ENCODE data around the gene TMEM156.
A peak's percentile ranks its signal among the peaks of the same experiment; 100 is the strongest.

TMEM156 gene

DNA sequence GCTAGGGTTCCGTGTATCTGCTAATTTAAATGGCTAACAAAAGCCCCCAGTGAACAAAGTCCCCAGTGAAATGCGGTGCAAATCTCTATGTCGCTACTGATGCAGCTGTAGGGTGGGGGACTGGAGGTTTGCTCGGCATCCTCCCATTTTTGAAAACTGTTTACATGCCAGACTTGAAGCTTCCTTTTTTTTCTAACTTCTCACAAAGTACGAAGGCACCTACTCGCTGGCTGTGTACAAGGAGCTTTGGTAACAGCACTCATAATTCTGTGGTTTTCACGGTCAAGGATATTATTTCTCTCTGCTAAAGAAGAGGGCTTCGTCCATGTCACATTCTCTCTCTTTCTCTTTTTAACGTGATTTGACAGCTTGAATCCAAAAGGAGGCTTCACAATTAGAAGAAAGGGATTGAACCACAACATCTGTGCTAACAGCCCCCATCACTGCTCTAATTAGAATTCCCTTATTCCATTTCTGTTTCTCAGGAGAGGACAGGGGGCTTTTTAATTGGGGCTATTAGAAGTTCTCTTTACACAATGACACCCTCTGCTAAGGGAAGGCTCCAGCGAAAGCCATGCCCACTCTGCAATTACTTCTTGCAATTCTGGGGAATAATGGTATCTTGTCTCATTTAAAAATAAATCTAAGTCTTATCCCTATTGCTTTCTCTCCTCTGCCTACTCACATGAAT lies 46.7 kb downstream of the TMEM156 start:
- Histone ChIP-seq H3K36me3 (ENCODE audit: control insufficient read depth in 1 of 2, insufficient read depth in 2 of 2, low read depth in 1 of 2, low read length in 2 of 2) (no peaks in the 10 kb centered on the region), H3K14ac (ENCODE audit: low read length in 2 of 2) (no peak overlapping the region), H2BK120ac (ENCODE audit: low read depth, low read length) (peak overlapping the region; percentile 45), H3K4me1 (ENCODE audit: control insufficient read depth, insufficient read depth, low read depth, low read length) (no peaks in the 10 kb centered on the region), H3K27ac (ENCODE audit: low read length, poor library complexity, severe bottlenecking) (no peak overlapping the region), H2BK12ac (ENCODE audit: low read length in 2 of 2) (peak overlapping the region in 1 of 2 experiments; percentile 41), H3K9me3 (ENCODE audit: control insufficient read depth, low read length) (no peaks in the 10 kb centered on the region), H2AFZ (ENCODE audit: low read depth, low read length) (no peak overlapping the region), H2BK15ac (ENCODE audit: low read depth, poor library complexity, severe bottlenecking) (no peak overlapping the region), H4K8ac (ENCODE audit: low read length) (no peak overlapping the region), H4K91ac (ENCODE audit: low read length) (no peak overlapping the region), H3K18ac (ENCODE audit: low read depth in 1 of 2, low read length in 2 of 2) (peak overlapping the region in 1 of 2 experiments; percentile 61), H3K4ac (ENCODE audit: low read depth in 1 of 2, low read length in 2 of 2) (no peak overlapping the region), H3K4me2 (ENCODE audit: low read length, poor library complexity, severe bottlenecking) (no peak overlapping the region), H2BK5ac (ENCODE audit: low read depth, low read length, poor library complexity, severe bottlenecking) (no peak overlapping the region), H3K27me3 (ENCODE audit: control insufficient read depth in 1 of 2, insufficient read depth in 1 of 2, low read length in 2 of 2) (no peaks in the 10 kb centered on the region), H3K23ac (ENCODE audit: low read length in 2 of 2) (no peak overlapping the region), H3K4me3 (ENCODE audit: insufficient read depth in 1 of 2, low read depth in 1 of 2, low read length in 2 of 2) (no peak overlapping the region), H3K79me1 (replicated peaks; ENCODE audit: low read length, poor library complexity, severe bottlenecking) (peaks cover 2% of the 10 kb centered on the region), H3K9ac (ENCODE audit: low read length) (no peak overlapping the region), H2AK5ac (ENCODE audit: low read length, severe bottlenecking) (no peak overlapping the region)
- DNase-seq: no peak
- 66% methylated on average over 9 of the region's 10 CpGs for whole genome bisulfite sequencing

GRCh38 chr4:38983787-38984598 lies 48.2 kb downstream of the TMEM156 start:
- H3K36me3 ChIP-seq (ENCODE audit: control insufficient read depth in 1 of 2, insufficient read depth in 2 of 2, low read depth in 1 of 2, low read length in 2 of 2): no peaks in the 10 kb centered on the region
- H3K14ac ChIP-seq (ENCODE audit: low read length in 2 of 2): peak overlapping the region in 1 of 2 experiments; percentile 5
- H2AFZ ChIP-seq (ENCODE audit: low read depth, low read length): peak overlapping the region; percentile 57
- peak overlapping the region; percentile 90 for H4K8ac ChIP-seq (ENCODE audit: low read length)
- H3K4me2 ChIP-seq (ENCODE audit: low read length, poor library complexity, severe bottlenecking): no peak overlapping the region
- peak overlapping the region in 1 of 2 experiments; percentile 60 for H3K4me3 ChIP-seq (ENCODE audit: insufficient read depth in 1 of 2, low read depth in 1 of 2, low read length in 2 of 2)
- H3K23ac ChIP-seq (ENCODE audit: low read length in 2 of 2): no peak overlapping the region
- no peak overlapping the region for H4K91ac ChIP-seq (ENCODE audit: low read length)
- H2AK5ac ChIP-seq (ENCODE audit: low read length, severe bottlenecking): no peak overlapping the region
- no peak overlapping the region for H2BK15ac ChIP-seq (ENCODE audit: low read depth, poor library complexity, severe bottlenecking)
- H3K18ac ChIP-seq (ENCODE audit: low read depth in 1 of 2, low read length in 2 of 2): peak overlapping the region; percentile 56 to 66
- no peak overlapping the region for H3K27ac ChIP-seq (ENCODE audit: low read length, poor library complexity, severe bottlenecking)
- peak overlapping the region in 1 of 2 experiments; percentile 43 for H3K4ac ChIP-seq (ENCODE audit: low read depth in 1 of 2, low read length in 2 of 2)
- H3K79me1 ChIP-seq (replicated peaks; ENCODE audit: low read length, poor library complexity, severe bottlenecking): no peaks in the 10 kb centered on the region
- no peaks in the 10 kb centered on the region for H3K9me3 ChIP-seq (ENCODE audit: control insufficient read depth, low read length)
- peak overlapping the region in 1 of 2 experiments; percentile 28 for H2BK12ac ChIP-seq (ENCODE audit: low read length in 2 of 2)
- peak; percentile 83 for DNase-seq
- H3K27me3 ChIP-seq (ENCODE audit: control insufficient read depth in 1 of 2, insufficient read depth in 1 of 2, low read length in 2 of 2): no peaks in the 10 kb centered on the region
- H3K4me1 ChIP-seq (ENCODE audit: control insufficient read depth, insufficient read depth, low read depth, low read length): peaks cover 1% of the 10 kb centered on the region
- peak overlapping the region; percentile 77 for H3K9ac ChIP-seq (ENCODE audit: low read length)
- WGBS: 56% methylated on average over 8 of the region's 12 CpGs
- no peak overlapping the region for H2BK120ac ChIP-seq (ENCODE audit: low read depth, low read length)
- no peak overlapping the region for H2BK5ac ChIP-seq (ENCODE audit: low read depth, low read length, poor library complexity, severe bottlenecking)

DNA sequence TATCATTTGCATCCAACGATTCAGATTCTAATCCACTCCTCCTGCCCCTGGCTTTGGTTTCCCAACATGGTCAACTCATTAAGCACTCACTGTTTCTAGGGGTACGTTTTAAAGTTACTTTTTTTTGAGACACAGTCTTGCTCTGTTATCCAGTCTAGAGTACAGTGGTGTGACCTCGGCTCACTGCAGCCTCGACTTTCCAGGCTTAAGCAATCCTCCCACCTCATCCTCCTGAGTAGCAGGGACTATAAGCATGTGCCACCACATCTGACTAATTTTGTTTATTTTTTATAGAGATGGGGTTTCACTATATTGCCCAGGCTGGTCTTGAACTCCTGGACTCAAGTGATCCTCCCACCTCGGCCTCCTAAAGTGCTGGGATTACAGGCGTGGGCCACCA lies 48.9 kb downstream of the TMEM156 start:
- H3K4me2 ChIP-seq (ENCODE audit: low read length, poor library complexity, severe bottlenecking): no peak overlapping the region
- H2BK5ac ChIP-seq (ENCODE audit: low read depth, low read length, poor library complexity, severe bottlenecking): no peak overlapping the region
- H2BK120ac ChIP-seq (ENCODE audit: low read depth, low read length): no peak overlapping the region
- H3K4me1 ChIP-seq (ENCODE audit: control insufficient read depth, insufficient read depth, low read depth, low read length): peaks cover 1% of the 10 kb centered on the region
- H3K9ac ChIP-seq (ENCODE audit: low read length): peak overlapping the region; percentile 77
- no peak overlapping the region for H4K8ac ChIP-seq (ENCODE audit: low read length)
- no peak overlapping the region for H3K27ac ChIP-seq (ENCODE audit: low read length, poor library complexity, severe bottlenecking)
- H2BK15ac ChIP-seq (ENCODE audit: low read depth, poor library complexity, severe bottlenecking): peak overlapping the region; percentile 57
- DNase-seq: no peak
- H3K18ac ChIP-seq (ENCODE audit: low read depth in 1 of 2, low read length in 2 of 2): no peak overlapping the region
- no peaks in the 10 kb centered on the region for H3K27me3 ChIP-seq (ENCODE audit: control insufficient read depth in 1 of 2, insufficient read depth in 1 of 2, low read length in 2 of 2)
- H4K91ac ChIP-seq (ENCODE audit: low read length): no peak overlapping the region
- H3K14ac ChIP-seq (ENCODE audit: low read length in 2 of 2): no peak overlapping the region
- H2AFZ ChIP-seq (ENCODE audit: low read depth, low read length): no peak overlapping the region
- H2BK12ac ChIP-seq (ENCODE audit: low read length in 2 of 2): peak overlapping the region in 1 of 2 experiments; percentile 81
- H3K79me1 ChIP-seq (replicated peaks; ENCODE audit: low read length, poor library complexity, severe bottlenecking): no peaks in the 10 kb centered on the region
- no peak overlapping the region for H3K23ac ChIP-seq (ENCODE audit: low read length in 2 of 2)
- H3K4ac ChIP-seq (ENCODE audit: low read depth in 1 of 2, low read length in 2 of 2): peak overlapping the region in 1 of 2 experiments; percentile 26
- no peak overlapping the region for H3K4me3 ChIP-seq (ENCODE audit: insufficient read depth in 1 of 2, low read depth in 1 of 2, low read length in 2 of 2)
- no peaks in the 10 kb centered on the region for H3K36me3 ChIP-seq (ENCODE audit: control insufficient read depth in 1 of 2, insufficient read depth in 2 of 2, low read depth in 1 of 2, low read length in 2 of 2)
- no peaks in the 10 kb centered on the region for H3K9me3 ChIP-seq (ENCODE audit: control insufficient read depth, low read length)
- H2AK5ac ChIP-seq (ENCODE audit: low read length, severe bottlenecking): no peak overlapping the region
- 96% methylated on average over 6 of the region's 6 CpGs for WGBS
